GM12878 (cell line): ENCODE results near the gene HPD. TPM values are rescaled to one million over a fixed set of nuclear protein-coding genes. Genes with fewer than 3 reads are reported as not detected.

Experiments used
- ATAC-seq: fragments of 200-7000 bp; cut with Tn5 transposase; 3 replicates; pipeline ENCODE4 v1.9.1; 2020; ENCODE audit warnings: mild to moderate bottlenecking, moderate library complexity
- BruUV-seq: library from RNA; stranded (reverse); fragments of 400-500 nt; replicated peaks from 2 replicates; lab custom pipeline; 2021; lab: Mats Ljungman, UMichigan
- CTCF ChIA-PET: fragments of 300-600 bp; sonication (Branson Sonifier 250); formaldehyde crosslinking; extraction: SDS; loops from one replicate; lab custom pipeline; 2021; ENCODE audit warnings: inconsistent platforms; lab: Yijun Ruan, JAX
- POLR2A ChIA-PET: fragments of 350-600 bp; formaldehyde crosslinking; extraction: SDS; loops from one replicate; lab custom pipeline; 2021; ENCODE audit warnings: inconsistent platforms; lab: Charles Lee
- RAD21 ChIA-PET: fragments of 300-600 bp; sonication (Branson Sonifier 250); formaldehyde crosslinking; loops from one replicate; lab custom pipeline; 2023; ENCODE audit warnings: antibody characterized with exemption; ENCODE audit not compliant: unreplicated experiment; lab: Charles Lee
- SMC1A ChIA-PET: fragments of 300-600 bp; sonication (Branson Sonifier 250); formaldehyde crosslinking; loops from one replicate; lab custom pipeline; 2023; ENCODE audit not compliant: unreplicated experiment, uncharacterized antibody; lab: Charles Lee
- DNase-seq: peaks from one replicate; pipeline ENCODE4 v3.0.0-alpha.2; 2011; ENCODE audit warnings: low read depth, low spot score
- FAIRE-seq: peaks from 3 replicates; lab custom pipeline; 2011; peaks lifted over from hg19 to GRCh38; lab: Jason Lieb, UNC
- H2AFZ ChIP-seq: 2 replicates; pipeline ENCODE4 v1.6.0; 2011; ENCODE audit warnings: low read depth, low read length, control low read depth; ENCODE audit not compliant: control insufficient read depth
- H3K27ac ChIP-seq: 2 replicates; pipeline ENCODE4 v1.5.1; 2011; ENCODE audit warnings: control low read depth; ENCODE audit not compliant: control insufficient read depth, insufficient read depth
- H3K27me3 ChIP-seq, 2 experiments: replicated peaks in 1 of 2; 2 replicates each; pipeline versions ENCODE4 v1.6.0 to v1.6.1; 2011; ENCODE audit warnings: low read length in 1 of 2; ENCODE audit not compliant: control insufficient read depth in 2 of 2, insufficient read depth in 2 of 2
- H3K36me3 ChIP-seq, 2 experiments: 2 replicates each; pipeline ENCODE4 v1.5.1; 2011; ENCODE audit warnings: low read length in 1 of 2; ENCODE audit not compliant: control insufficient read depth in 2 of 2, insufficient read depth in 2 of 2
- H3K4me1 ChIP-seq: 2 replicates; pipeline ENCODE4 v1.6.1; 2011; ENCODE audit warnings: mild to moderate bottlenecking, low read length, moderate library complexity, mixed read lengths; ENCODE audit not compliant: control insufficient read depth, insufficient read depth
- H3K4me2 ChIP-seq: 2 replicates; pipeline ENCODE4 v1.6.0; 2011; ENCODE audit warnings: control low read depth; ENCODE audit not compliant: control insufficient read depth, insufficient read depth
- H3K4me3 ChIP-seq: fragments of 200-600 bp; sonication (generic); 2 replicates; pipeline ENCODE4 v1.5.1; 2016
- H3K79me2 ChIP-seq: 2 replicates; pipeline ENCODE4 v1.6.0; 2011; ENCODE audit warnings: low read length; ENCODE audit not compliant: control insufficient read depth, insufficient read depth
- H3K9ac ChIP-seq: 2 replicates; pipeline ENCODE4 v1.8.0; 2011; ENCODE audit warnings: low read length, control low read depth, mixed read lengths; ENCODE audit not compliant: control insufficient read depth, insufficient read depth
- H3K9me3 ChIP-seq: replicated peaks from 3 replicates; pipeline ENCODE4 v1.5.1; 2011; ENCODE audit warnings: mild to moderate bottlenecking, low read length; ENCODE audit not compliant: control insufficient read depth, insufficient read depth
- H4K20me1 ChIP-seq: 2 replicates; pipeline ENCODE4 v1.6.0; 2011; ENCODE audit not compliant: control insufficient read depth, insufficient read depth
- ATF7 ChIP-seq: fragments of 450-650 bp; IDR thresholded peaks from 2 replicates; pipeline ENCODE4 v1.6.1; 2016; ENCODE audit warnings: low read depth, mild to moderate bottlenecking
- CREB1 ChIP-seq: IDR thresholded peaks from 2 replicates; pipeline ENCODE4 v1.6.1; 2012; ENCODE audit warnings: low read depth, mild to moderate bottlenecking, inconsistent platforms
- SP1 ChIP-seq: IDR thresholded peaks from one replicate; pipeline ENCODE4 v1.6.1; 2011; ENCODE audit warnings: low read depth, low read length
- ZNF622 ChIP-seq: fragments of 450-650 bp; IDR thresholded peaks from 2 replicates; pipeline ENCODE4 v1.6.1; 2017; ENCODE audit warnings: mild to moderate bottlenecking, inconsistent platforms
- WGBS: methylation state at CpG from one replicate; pipeline ENCODE4 v1.1.6; 2016; ENCODE audit warnings: low lambda C conversion rate; ENCODE audit not compliant: insufficient replicate concordance, insufficient coverage; ENCODE audit errors: missing lambda C conversion rate; 5-methylcytosine and 5-hydroxymethylcytosine counted together
- in situ Hi-C: fragments of 300-500 bp; cut with MboI; formaldehyde crosslinking; loops from 9 replicates; pipeline ENCODE4 v1.14.3; 2018; ENCODE audit warnings: mixed read lengths
- intact Hi-C: fragments of 100-400 bp; cut with micrococcal nuclease; formaldehyde crosslinking; loops from one replicate; pipeline ENCODE4 v1.14.2; 2022; ENCODE audit not compliant: unreplicated experiment
- polyA plus RNA-seq, 11 experiments: library from polyadenylated mRNA; depleted of rRNA in 4 of 11; unstranded in 6 of 11; stranded (reverse) in 5 of 11; fragments of >200 nt; fragmentation: Nextera tagmentation in 4 of 11; fragmentation: Illumina TruSeq in 1 of 11; extraction: Ambion mirVana in 4 of 11; extraction: Trizol in 1 of 11; gene quantifications; 1 replicate in 1 of 11; 2 replicates in 10 of 11; pipeline versions ENCODE4 v1.2.1 to v1.2.3, GENCODE V29; 2011 to 2016; ENCODE audit warnings: inconsistent platforms in 2 of 11, missing spikeins in 2 of 11, low read depth in 1 of 11
- total RNA-seq, 4 experiments: library from RNA; depleted of rRNA in 3 of 4; stranded (reverse); fragments of >200 nt in 3 of 4; fragmentation: Illumina TruSeq in 1 of 4; extraction: Trizol in 1 of 4; gene quantifications; 2 replicates each; pipeline versions ENCODE4 v1.2.1 to v1.2.3, GENCODE V29; 2013 to 2021
- TF ChIP-seq, protein P1 (sequence below): IDR thresholded peaks from 2 replicates; pipeline ENCODE4 v1.6.1; 2011; ENCODE audit warnings: mild to moderate bottlenecking, low read depth, low read length, moderate library complexity; ENCODE audit not compliant: insufficient replicate concordance
- TF ChIP-seq, protein P2 (sequence below), 3 experiments: IDR thresholded peaks in 2 of 3; conservative IDR thresholded peaks in 1 of 3; 2 replicates each; pipeline ENCODE4 v1.5.1; 2011; ENCODE audit warnings: low read depth in 3 of 3, low read length in 3 of 3, mild to moderate bottlenecking in 3 of 3, control low read depth in 2 of 3, moderate library complexity in 2 of 3, inconsistent platforms in 1 of 3, mixed read lengths in 1 of 3; ENCODE audit not compliant: control insufficient read depth in 2 of 3, insufficient read depth in 1 of 3; ENCODE audit errors: extremely low read depth in 1 of 3
- TF ChIP-seq, protein P3 (sequence below): fragments of 450-650 bp; IDR thresholded peaks from 2 replicates; pipeline ENCODE4 v1.6.1; 2016; ENCODE audit warnings: mild to moderate bottlenecking

HPD gene
- total and polyA plus RNA-seq, 10 of the 15 experiments (the other 5 are each of a cell fraction or from before 2014, with no cell fraction given): 0.04 to 0.69 (median 0.28) TPM; not detected in 7

DNA sequence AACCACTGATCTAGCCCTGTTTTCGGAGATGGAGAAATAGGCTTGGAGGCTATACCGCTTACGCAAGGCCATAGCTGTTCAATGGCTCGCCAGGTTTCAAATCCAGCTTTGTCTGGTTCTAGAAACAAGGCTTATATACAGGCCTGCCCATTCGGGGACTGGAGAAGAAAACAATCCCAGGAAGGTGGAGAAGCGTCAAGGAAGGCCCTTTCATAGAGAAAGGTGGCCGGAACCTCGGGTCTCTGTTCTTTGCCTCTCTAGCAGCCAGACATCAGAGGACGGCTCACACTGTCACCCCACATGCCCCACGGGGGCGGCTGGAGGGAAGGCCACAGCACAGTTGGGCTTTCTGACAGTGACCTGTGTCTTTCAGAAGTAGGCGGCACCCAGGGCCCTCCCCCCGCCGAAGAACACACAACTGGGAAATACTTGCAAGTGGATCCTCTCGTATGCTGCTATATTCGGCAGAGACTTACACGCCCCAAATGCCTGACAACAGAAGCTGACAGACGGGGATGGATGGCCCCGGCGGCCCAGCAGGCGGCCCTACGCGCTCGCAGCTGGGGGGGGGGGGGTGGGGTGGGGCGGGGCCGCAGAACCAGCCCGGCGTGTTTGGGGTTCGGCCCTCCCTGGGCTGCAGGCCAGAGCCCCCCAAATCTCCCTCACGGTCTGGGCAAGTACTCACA, 59.4 kb downstream of the HPD start:
- TF ChIP-seq CREB1 (no peak), ZNF622 (no peak), SP1 (no peak), ATF7 (no peak)
- TF ChIP-seq, protein P1, sequence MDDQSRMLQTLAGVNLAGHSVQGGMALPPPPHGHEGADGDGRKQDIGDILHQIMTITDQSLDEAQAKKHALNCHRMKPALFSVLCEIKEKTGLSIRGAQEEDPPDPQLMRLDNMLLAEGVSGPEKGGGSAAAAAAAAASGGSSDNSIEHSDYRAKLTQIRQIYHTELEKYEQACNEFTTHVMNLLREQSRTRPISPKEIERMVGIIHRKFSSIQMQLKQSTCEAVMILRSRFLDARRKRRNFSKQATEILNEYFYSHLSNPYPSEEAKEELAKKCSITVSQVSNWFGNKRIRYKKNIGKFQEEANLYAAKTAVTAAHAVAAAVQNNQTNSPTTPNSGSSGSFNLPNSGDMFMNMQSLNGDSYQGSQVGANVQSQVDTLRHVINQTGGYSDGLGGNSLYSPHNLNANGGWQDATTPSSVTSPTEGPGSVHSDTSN: peak; percentile 87
- TF ChIP-seq, protein P2, sequence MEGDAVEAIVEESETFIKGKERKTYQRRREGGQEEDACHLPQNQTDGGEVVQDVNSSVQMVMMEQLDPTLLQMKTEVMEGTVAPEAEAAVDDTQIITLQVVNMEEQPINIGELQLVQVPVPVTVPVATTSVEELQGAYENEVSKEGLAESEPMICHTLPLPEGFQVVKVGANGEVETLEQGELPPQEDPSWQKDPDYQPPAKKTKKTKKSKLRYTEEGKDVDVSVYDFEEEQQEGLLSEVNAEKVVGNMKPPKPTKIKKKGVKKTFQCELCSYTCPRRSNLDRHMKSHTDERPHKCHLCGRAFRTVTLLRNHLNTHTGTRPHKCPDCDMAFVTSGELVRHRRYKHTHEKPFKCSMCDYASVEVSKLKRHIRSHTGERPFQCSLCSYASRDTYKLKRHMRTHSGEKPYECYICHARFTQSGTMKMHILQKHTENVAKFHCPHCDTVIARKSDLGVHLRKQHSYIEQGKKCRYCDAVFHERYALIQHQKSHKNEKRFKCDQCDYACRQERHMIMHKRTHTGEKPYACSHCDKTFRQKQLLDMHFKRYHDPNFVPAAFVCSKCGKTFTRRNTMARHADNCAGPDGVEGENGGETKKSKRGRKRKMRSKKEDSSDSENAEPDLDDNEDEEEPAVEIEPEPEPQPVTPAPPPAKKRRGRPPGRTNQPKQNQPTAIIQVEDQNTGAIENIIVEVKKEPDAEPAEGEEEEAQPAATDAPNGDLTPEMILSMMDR (IDR thresholded peaks at IDR 0.05 in 2 of 3, conservative IDR thresholded peaks at IDR 0.05 in 1 of 3; ENCODE audit: control insufficient read depth in 2 of 3, extremely low read depth in 1 of 3, insufficient read depth in 1 of 3, low read depth in 3 of 3, low read length in 3 of 3): 0 out of 6 replicates have a peak, but pooled peaks of 1 of the 3 experiments have one; percentile 2
- TF ChIP-seq, protein P3, sequence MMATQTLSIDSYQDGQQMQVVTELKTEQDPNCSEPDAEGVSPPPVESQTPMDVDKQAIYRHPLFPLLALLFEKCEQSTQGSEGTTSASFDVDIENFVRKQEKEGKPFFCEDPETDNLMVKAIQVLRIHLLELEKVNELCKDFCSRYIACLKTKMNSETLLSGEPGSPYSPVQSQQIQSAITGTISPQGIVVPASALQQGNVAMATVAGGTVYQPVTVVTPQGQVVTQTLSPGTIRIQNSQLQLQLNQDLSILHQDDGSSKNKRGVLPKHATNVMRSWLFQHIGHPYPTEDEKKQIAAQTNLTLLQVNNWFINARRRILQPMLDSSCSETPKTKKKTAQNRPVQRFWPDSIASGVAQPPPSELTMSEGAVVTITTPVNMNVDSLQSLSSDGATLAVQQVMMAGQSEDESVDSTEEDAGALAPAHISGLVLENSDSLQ: peak; percentile 88
- peak overlapping the region; percentile 100 for H3K9ac ChIP-seq
- ChIA-PET POLR2A (interaction anchor here (0.5 to 10.1 kb wide), 4 partner anchors 7 to 726 kb away, joined by 3 to 155 read pairs (median 26); partner anchors contain the start of gene RHOF), CTCF (interaction anchor here (1.1 to 16.2 kb wide), 6 partner anchors 8 to 119 kb away, joined by 3 to 565 read pairs (median 47); partner anchors contain the start of genes CFAP251, PSMD9 and SETD1B), SMC1A (interaction anchor here (1.1 to 10.5 kb wide), 4 partner anchors 8 to 89 kb away, joined by 3 to 226 read pairs (median 6); partner anchors contain the start of genes PSMD9 and SETD1B), RAD21 (interaction anchor here (1.2 to 11.7 kb wide), 2 partner anchors 8 to 30 kb away, joined by 3 to 395 read pairs; partner anchors contain the start of gene SETD1B)
- ATAC-seq (peak; percentile 6), DNase-seq (no peak), FAIRE-seq (peak; percentile 52)
- H4K20me1 ChIP-seq: no peaks in the 10 kb centered on the region; the same call in 1 of the 2 replicates
- peak overlapping the region; percentile 88 for H3K4me2 ChIP-seq
- peak overlapping the region; percentile 99 for H3K4me3 ChIP-seq
- no peaks in the 10 kb centered on the region for H3K27me3 ChIP-seq
- peaks cover 50% of the 10 kb centered on the region for H3K79me2 ChIP-seq
- H3K9me3 ChIP-seq: no peaks in the 10 kb centered on the region
- peaks cover 10 to 15% of the 10 kb centered on the region in 2 experiments; a peak in 3 of 4 replicates for H3K36me3 ChIP-seq
- peaks cover 20% of the 10 kb centered on the region for H3K4me1 ChIP-seq
- H2AFZ ChIP-seq: no peak overlapping the region; the same call in 1 of the 2 replicates
- in situ Hi-C loops: loop anchor here (5.0 kb wide), 1 partner anchor 88 kb away; the partner anchor contains the start of gene PSMD9
- 29% methylated on average over 18 of the region's 30 CpGs for WGBS
- no TSS peak for BruUV-seq
- intact Hi-C loops: no loop called here
- H3K27ac ChIP-seq: peak overlapping the region; percentile 97
